ENCODE data around the gene SUGCT. TPM values are rescaled to one million over a fixed set of nuclear protein-coding genes. Genes with fewer than 3 reads are reported as not detected.

The SUGCT gene
- total and polyA plus RNA-seq, 2 experiments from 2014 or later: 21.4 to 57.8 TPM

DNA sequence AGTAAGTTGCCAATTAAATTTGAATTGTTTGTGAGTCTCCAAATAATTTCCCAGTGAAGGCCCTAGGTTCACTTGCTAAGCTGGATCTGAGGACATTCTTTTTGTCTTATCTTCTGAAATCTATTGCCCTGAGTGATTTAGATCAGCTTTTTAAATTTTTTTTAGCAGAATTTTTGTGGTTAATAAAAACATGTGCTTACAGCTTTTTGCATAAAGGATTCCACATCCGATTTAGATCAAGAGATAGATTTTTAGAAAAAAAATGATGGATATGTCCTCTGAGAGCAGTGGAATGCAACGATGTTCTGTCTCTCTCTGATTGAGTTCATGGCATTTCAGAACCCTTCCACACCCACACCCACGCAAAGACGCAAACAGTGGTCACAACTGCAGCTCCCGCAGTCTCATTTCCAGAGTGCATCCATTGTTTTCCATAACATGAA, 358.8 kb downstream of the SUGCT start:
- Histone ChIP-seq H3K9me3 (ENCODE audit: low read depth) (no peaks in the 10 kb centered on the region), H3K4me1 (ENCODE audit: low read depth) (no peaks in the 10 kb centered on the region), H3K4me3 (no peak overlapping the region), H3K27me3 (no peaks in the 10 kb centered on the region), H3K27ac (no peak overlapping the region), H3K36me3 (no peaks in the 10 kb centered on the region)
- TF ChIP-seq, protein P1, sequence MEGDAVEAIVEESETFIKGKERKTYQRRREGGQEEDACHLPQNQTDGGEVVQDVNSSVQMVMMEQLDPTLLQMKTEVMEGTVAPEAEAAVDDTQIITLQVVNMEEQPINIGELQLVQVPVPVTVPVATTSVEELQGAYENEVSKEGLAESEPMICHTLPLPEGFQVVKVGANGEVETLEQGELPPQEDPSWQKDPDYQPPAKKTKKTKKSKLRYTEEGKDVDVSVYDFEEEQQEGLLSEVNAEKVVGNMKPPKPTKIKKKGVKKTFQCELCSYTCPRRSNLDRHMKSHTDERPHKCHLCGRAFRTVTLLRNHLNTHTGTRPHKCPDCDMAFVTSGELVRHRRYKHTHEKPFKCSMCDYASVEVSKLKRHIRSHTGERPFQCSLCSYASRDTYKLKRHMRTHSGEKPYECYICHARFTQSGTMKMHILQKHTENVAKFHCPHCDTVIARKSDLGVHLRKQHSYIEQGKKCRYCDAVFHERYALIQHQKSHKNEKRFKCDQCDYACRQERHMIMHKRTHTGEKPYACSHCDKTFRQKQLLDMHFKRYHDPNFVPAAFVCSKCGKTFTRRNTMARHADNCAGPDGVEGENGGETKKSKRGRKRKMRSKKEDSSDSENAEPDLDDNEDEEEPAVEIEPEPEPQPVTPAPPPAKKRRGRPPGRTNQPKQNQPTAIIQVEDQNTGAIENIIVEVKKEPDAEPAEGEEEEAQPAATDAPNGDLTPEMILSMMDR (IDR thresholded peaks at IDR 0.05; ENCODE audit: low read depth, low read length): no peak
- no peak for DNase-seq (ENCODE audit: low read depth in 1 of 2, low spot score in 1 of 2)

DNA sequence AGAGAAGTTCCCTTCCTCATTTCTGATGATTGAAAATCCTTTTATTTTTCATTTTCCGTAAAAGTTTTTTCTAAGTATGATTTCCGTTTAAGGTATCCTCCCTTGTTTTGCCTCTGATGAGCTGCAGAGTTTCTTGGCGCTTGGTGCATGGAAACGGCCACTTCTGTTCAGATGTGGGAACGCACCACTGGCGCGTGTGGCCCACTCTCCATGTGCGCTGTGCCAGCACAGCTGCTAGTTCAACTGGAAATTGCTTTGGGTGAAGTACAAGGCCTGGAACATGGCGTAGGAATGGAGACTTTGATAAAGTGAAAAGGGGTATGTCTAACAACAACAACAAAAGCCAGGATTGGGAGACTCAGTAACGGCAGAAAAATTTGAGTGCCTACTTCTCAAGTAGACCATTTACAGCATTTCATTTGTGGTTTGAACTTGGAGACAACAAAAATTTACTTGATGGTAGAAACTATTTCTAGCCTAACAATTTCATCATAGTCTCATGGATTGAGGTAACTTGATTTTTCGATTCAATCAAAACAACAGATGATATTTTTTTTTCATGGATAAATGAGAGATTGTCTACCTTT, 364.2 kb downstream of the SUGCT start:
- H3K27me3 ChIP-seq: no peaks in the 10 kb centered on the region
- DNase-seq (ENCODE audit: low read depth in 1 of 2, low spot score in 1 of 2): no peak
- no peaks in the 10 kb centered on the region for H3K36me3 ChIP-seq
- H3K9me3 ChIP-seq (ENCODE audit: low read depth): no peaks in the 10 kb centered on the region
- no peak overlapping the region for H3K27ac ChIP-seq
- TF ChIP-seq, protein P1 (IDR thresholded peaks at IDR 0.05; ENCODE audit: low read depth, low read length): no peak
- H3K4me3 ChIP-seq: no peak overlapping the region
- H3K4me1 ChIP-seq (ENCODE audit: low read depth): no peaks in the 10 kb centered on the region

DNA sequence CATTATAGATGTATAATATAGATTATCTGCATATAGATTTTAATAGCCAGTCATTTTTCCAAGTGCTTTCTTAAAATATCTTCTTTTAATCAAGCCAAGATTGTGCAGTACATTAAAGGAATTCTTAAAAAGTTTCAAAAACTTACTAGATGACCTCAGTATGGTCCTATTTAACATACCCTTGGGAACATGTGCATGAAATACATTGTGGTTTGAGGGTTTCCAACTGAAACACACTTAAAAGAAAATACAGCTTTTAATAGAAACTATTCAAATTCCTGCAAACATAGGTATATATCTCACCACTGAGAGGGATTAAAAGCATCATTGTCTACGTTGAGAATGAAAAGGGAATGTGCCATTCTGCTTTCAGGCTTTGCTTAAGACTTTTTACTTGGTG, 364.9 kb downstream of the SUGCT start:
- Histone ChIP-seq H3K27me3 (no peaks in the 10 kb centered on the region), H3K9me3 (ENCODE audit: low read depth) (no peaks in the 10 kb centered on the region), H3K4me1 (ENCODE audit: low read depth) (no peaks in the 10 kb centered on the region), H3K4me3 (no peak overlapping the region), H3K27ac (no peak overlapping the region), H3K36me3 (no peaks in the 10 kb centered on the region)
- TF ChIP-seq, protein P1 (IDR thresholded peaks at IDR 0.05; ENCODE audit: low read depth, low read length): no peak
- no peak for DNase-seq (ENCODE audit: low read depth in 1 of 2, low spot score in 1 of 2)

DNA sequence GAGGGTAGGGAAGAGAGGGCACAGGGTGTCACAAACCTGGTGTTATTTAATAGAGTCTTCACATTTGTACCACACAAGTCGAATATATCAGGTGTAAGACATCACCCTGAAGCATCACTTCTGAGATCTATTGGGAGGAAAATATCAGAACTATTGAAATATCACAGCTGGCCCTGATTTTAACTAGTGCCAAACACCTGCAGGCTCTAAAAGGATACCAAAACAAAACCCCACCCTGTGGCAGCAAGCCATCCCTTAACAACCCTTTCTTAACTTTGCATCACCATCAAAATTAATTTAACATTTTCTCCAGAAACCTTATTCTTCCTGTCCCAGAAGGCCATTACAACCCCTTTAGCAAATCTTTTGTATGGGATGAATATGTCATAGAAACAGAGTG, 365.4 kb downstream of the SUGCT start:
- Histone ChIP-seq H3K27me3 (no peaks in the 10 kb centered on the region), H3K4me1 (ENCODE audit: low read depth) (no peaks in the 10 kb centered on the region), H3K36me3 (no peaks in the 10 kb centered on the region), H3K4me3 (no peak overlapping the region), H3K9me3 (ENCODE audit: low read depth) (no peaks in the 10 kb centered on the region), H3K27ac (no peak overlapping the region)
- TF ChIP-seq, protein P1 (IDR thresholded peaks at IDR 0.05; ENCODE audit: low read depth, low read length): no peak
- no peak for DNase-seq (ENCODE audit: low read depth in 1 of 2, low spot score in 1 of 2)

DNA sequence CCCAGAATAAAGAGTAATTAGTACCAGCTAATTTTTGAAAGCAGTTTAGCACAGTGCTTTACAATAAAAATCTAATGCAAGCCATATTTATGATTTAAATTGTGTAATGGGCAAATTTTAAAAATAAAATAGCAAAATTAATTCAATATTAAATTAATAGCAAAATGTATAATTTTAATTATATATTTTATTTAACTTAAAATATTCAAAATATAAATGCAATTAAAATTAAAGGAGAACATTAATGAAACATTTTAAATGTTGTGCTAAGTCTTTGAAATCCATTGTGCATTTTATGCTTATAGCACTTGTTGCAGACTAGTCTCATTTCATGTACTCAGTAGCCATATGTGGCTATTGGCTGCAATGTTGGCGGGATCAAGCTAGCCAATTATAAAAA, 367.6 kb downstream of the SUGCT start:
- Histone ChIP-seq H3K27ac (no peak overlapping the region), H3K36me3 (no peaks in the 10 kb centered on the region), H3K4me1 (ENCODE audit: low read depth) (no peaks in the 10 kb centered on the region), H3K9me3 (ENCODE audit: low read depth) (no peaks in the 10 kb centered on the region), H3K4me3 (no peak overlapping the region), H3K27me3 (no peaks in the 10 kb centered on the region)
- no peak for DNase-seq (ENCODE audit: low read depth in 1 of 2, low spot score in 1 of 2)
- TF ChIP-seq, protein P1 (IDR thresholded peaks at IDR 0.05; ENCODE audit: low read depth, low read length): no peak

All from cardiac muscle cell (in vitro differentiated cells and primary cell).